Suppressor macrophage treated with lipopolysaccharide for 1 hour (primary cell): ENCODE data around the gene VWCE.
A peak's percentile ranks its signal among the peaks of the same experiment; 100 is the strongest.

Experiments
- DNase-seq, 3 donors: peaks; one replicate each; pipeline ENCODE4 v3.0.0-alpha.2; 2020 to 2022

The VWCE gene

DNA sequence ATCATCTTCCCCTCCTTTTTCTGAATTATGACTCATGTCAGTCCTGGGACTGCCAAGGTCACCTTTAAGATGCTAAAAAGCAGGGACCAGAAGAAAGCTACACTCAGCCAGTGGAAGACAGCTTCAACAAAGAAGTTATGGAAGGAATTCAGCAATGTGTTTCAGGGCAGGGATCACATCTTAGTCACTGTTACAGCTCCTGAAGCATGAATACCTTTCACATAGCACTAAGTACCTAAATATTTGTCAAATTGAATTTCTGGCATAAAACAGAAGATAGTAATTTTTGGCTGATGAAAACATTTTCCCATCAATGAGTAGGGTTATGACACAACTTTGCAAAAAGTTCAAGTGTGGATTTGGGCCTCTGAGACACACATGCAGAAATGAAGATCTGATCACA is 32.6 kb upstream of the VWCE start:
- DNase-seq: no peak

- no peak for DNase-seq
These were observed 30.7 kb upstream of the VWCE start for GRCh38 chr11:61325649-61326414.

DNA sequence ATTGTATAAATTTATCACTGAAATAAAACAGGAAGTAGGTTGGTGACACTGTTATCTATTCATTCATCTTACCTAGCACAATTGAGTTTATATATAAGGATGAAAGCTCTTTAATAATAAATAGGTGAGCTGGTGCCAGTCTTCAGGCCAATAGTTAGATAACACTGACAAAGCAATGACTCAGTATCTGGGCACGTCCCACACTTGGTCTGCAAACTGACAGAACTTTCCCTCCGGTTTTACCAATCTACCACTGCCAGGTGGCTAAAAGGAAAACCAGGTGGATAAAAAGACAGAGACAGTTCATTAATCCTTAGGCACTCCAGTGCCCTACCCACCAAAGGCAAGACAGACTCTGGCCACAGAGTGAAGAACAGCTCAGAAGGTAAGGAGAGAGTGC is 20.1 kb upstream of the VWCE start:
- DNase-seq: no peak

- DNase-seq: no peak
These were observed 15.6 kb upstream of the VWCE start for GRCh38 chr11:61310749-61311148.

- DNase-seq: no peak
These were observed 14.6 kb upstream of the VWCE start for GRCh38 chr11:61309739-61310138.

GRCh38 chr11:61309141-61309540 is 14.0 kb upstream of the VWCE start:
- no peak for DNase-seq

GRCh38 chr11:61307354-61307753 is 12.2 kb upstream of the VWCE start:
- DNase-seq: no peak

DNA sequence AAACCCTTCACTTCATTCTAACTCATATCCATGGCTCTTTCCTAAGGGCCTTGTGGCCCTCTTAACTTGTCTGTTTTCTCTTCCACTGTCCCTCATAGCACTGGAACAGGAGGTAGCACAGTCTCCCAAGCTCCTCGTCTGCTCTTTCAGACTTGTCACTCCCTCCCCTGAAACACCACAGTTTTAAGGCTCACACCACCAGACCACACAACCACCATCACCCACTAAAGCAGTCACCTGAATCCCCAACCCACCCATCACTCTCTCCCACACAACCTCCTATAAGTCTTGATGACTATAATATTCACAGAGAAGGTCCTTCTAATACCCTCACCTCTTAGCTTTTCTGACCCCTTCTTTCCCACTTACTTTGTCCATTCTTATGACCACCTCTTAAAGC is 11.1 kb upstream of the VWCE start:
- DNase-seq: no peak

DNA sequence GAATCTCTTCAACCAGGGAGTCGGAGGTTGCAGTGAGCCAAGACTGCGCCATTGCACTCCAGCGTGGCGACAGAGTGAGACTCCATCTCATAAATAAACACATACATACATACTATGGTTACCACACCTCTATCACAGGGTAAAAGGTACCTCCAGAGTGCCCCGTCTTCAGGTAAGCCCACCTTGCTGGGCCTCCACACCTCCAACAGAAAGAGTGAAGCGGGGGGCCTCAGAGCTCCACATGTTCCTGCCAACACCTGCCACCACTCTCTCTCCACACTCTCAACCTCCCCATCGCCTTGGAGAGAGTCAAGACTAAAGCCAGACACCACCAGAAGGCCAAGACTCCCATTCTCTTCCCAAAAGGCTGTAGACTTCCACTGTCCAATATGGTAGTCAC is 10.3 kb upstream of the VWCE start:
- DNase-seq: no peak

GRCh38 chr11:61303725-61304124 is 8.6 kb upstream of the VWCE start:
- DNase-seq: no peak

DNA sequence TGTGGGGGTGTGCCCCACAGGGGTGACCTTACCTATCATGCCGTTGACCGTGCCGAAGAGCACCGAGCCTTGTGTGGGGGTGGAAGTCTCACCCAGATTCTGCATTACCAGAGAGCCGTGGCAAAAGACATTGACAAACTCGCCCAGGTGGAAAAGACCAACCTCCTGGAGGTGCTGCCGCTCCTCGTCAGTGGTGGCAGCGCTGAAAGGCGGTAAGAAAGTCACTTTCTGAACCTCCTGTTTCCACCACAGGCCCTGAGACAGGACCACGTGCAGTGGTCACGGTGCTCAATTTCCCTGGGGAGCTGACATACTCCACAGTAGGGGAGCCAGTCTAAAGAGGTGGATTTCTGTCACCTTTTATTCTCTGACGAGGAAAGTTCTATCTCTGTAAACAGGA is 7.4 kb upstream of the VWCE start:
- DNase-seq: no peak

DNA sequence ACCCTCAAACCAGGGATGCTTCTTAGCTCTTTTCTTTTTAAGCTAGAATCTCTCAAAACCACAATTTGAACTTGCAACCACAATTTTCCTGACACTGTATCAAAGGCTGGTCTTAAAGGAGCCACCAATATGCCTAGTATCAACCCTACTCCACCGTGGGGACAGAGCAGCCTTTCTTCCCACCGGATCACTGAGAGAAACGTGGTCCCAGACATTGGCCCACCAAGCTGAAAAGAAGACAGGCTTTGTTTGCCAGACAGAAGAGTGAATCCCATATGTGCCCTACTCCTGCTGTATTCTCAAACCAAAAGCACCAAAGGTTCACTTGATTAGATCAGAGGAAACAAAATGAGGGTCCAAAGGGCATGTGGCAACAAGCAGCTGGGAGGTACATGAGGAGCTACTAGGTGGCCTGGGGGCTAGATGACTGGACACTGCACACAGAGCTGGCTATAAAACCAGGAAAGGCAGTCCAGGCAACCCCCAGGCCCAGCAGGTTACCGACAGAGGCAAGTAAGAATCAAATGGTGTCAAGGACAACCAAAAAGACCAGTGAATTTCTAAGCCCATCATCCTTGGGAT is 3.6 kb upstream of the VWCE start:
- DNase-seq: no peak

DNA sequence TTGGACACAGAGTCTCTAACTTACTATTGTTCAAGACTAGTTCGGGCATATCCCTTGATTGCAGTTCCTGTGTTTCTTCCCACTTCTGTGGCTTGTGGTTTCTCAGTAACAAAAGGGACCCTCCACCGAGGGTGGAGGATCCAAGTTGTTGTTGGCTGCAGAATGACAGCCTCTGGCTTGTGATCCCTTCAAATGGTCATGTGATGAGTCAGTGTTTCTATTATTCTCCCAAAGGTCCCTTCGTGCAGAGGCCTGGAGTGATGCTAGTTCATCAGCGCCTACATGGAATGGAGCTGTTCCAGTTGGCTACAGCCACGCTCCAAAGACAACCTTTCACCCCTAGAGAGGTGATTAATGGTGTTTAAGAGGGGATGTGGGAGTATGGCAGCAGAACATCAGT is 2.6 kb upstream of the VWCE start:
- DNase-seq: peak; percentile 72 to 74 (median 72)

DNA sequence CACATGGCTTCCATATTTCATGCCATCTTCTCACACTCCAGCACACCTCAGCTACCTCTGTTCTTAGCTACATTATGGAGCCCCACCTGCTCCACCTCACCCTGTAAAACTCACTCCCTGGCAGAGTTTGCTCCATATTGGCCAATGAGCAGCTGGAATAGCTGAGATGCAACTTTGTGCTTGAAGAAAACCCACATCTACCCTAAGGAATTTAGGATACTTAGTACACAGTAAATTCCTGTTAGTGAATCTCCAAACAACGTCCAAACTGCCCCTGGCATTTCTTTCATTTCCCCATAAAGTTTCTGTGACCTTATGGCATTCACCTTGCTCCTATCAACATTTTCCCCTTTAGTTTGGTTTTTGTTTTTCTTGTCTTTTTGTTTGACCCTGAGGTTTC is 2.2 kb upstream of the VWCE start:
- no peak for DNase-seq

DNA sequence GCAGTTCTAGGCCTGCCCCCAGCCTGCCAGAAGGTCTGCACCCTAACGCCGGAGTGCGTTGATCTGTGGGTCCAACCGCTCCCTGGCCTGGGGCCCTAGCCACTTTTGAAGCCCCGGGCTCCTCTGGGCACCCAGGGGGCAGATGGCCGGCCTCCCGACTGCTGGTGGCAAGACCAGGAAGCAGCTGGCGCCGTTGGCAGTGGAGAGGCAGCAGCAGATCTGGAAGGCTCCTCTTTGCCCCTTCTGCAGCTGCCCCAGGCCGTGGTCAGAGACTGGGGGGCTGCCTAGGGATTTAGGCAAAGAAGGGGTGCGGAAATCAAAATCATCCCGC is 445 bp upstream of the VWCE start:
- DNase-seq: no peak

GRCh38 chr11:61293867-61294716 is 1.0 kb downstream of the VWCE start:
- peak; percentile 67 to 71 (median 69) for DNase-seq

DNA sequence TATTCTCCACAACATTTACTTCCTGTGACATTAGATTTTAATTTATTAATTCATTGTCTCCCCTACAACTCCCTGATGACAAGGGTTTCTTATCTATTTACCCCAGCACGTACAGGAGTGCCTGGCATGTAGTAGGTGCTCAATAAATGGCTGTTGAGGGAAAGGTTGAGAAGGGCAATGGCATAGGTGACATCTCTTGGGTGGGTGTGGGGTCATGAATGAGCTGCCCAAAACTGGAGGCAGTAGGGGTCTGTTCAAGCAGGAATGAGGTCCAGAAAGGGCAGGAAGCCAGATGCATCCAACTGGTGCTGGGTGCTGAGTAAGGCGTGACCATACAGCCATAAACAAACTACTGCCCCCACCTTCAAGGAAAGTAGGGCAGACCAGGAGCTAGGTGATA is 2.8 kb downstream of the VWCE start:
- no peak for DNase-seq

- no peak for DNase-seq
These were observed 4.0 kb downstream of the VWCE start for GRCh38 chr11:61290905-61291690.

- DNase-seq: no peak
These were observed 7.7 kb downstream of the VWCE start for GRCh38 chr11:61287338-61287977.

DNA sequence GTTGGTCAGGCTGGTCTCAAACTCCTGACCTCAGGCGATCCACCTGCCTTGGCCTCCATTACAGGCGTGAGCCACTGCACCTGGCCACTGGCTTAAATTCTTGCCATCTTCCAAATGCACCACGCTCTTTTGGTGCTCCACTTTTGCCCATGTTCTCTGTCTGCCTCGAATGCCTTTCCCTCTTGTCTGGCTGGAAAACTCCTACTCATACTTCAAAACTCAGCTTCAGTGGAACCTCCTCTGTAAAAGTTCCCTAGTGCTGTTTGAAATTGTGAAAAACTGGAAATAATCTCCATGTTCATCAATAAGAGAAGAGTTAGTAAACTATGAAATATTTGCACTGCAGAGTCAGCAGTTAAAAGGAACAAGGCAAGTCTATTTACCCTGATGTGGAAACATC is 11.5 kb downstream of the VWCE start:
- DNase-seq: no peak

DNA sequence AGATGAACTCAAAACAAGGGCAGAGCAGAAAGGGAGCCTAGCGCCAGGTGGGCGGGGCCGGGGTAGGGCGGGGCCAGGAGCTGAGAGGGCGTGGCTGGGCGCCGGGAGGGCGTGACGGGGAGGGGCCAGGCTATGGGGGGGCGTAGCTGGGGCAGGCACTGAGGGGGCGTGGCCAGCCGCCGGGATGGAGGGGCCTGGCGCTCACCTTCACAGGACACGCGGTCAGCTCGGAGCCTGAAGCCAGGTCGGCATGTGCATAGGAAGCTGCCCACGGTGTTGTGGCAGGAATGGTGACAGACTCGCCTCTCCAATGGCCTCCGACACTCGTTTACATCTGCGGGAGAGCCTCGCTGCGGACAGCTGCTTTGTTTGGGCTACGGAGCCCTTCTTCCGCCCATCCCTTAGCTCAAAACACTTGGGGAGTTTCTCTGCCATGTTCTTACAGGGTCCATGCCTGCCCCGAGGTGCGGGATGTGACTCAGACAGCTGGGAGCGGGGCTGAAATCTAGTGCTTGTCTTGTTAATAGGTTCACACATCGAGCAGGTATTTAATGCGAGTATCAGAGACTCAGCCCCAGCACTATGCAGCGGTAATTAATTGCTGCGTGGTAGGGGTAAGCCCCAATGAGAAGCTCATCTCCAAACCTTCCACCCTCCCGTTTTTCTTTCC is 13.4 kb downstream of the VWCE start:
- peak in 2 of 3 donors; percentile 27 to 63 for DNase-seq

DNA sequence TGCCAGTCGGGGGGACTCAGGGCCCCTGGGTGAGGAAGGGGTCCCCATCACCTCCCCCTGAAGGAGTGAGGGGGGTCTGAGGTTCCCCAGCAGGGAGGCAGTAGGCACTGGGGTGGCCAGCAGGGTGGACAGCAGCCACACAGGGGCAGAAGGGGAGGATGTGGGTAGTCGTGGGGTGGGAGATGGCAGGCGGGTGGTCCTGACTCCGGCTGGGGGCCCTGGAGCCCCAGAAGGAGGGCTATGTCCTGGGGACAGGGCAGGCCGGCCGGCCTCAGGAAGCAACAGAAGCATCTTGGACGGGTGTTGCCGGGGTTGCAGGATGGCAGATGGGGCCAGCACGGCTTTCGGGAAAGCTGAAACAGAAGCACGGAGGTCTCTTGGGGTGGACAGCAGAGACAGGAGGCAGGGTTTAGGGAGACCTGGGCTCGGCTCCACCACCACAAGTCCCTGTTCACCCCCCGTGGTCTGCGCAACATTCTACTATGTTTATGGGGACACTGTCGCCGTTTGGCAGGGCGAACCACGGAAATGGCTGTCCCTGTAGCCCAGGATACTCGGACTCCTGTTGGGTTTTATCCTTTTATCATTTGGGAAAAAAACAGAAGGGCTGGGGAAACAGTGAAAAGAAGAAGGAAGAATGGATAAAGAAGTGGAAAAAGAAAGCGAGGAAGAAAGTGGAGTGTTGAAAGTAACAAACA is 14.1 kb downstream of the VWCE start:
- DNase-seq: no peak
